ENCODE measurements around the gene HIVEP2. TPM values are rescaled to one million over a fixed set of nuclear protein-coding genes. Genes with fewer than 3 reads are reported as not detected.

Gene HIVEP2
- polyA plus RNA-seq, 3 donors from 2014 or later = 0.13 to 4.6 (median 1.5) TPM

DNA sequence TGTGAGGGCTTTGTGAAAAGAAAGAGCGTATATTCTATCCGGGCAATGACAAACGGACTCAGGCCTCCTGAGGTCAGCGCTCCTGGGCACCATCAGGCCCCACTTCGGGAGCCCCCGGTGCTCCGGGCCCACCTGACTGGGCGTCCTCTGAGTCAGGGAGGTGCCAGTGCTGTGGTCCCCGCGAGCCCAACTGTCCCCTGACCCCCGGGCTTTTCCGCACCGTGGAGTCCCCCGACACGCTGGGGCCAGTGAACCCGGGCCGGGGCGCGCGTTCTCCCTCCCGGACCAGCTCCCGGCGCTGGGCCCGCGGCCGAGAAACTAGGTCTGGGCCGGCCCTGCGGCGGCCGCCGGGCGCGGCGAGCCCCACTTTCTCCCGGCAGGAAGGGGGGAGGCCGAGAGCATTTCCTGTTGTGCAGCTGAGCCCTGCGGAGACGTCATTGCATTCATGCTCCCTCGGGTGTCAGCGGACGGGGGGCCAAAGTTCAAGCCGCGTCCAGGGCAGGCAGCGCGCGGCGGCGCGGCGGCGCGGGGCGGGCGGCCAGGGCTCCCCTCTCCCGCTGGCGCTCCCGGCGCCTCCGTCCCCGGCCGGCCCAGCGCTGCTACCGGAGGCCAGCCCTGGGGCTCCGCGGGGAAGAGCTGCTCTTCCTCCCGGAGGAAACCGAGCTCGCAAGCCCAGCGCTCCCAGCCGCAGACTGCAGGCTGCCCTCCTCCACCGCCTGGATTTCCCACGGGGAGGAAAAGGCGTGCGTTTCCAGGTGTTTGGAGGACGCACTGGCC is 18.3 kb downstream of the HIVEP2 start:
- Mint-ChIP-seq H3K36me3 (peaks cover 0 to 5% (median 0%) of the 10 kb centered on the region in 3 donors), H3K4me1 (peaks cover 33 to 56% of the 10 kb centered on the region in 2 donors), H3K4me3 (peak overlapping the region; percentile 85 to 99 (median 93)), H3K27ac (peak overlapping the region; percentile 92 to 99 (median 98)), H3K9me3 (no peaks in the 10 kb centered on the region), H3K27me3 (ENCODE audit: low read depth in 3 of 3) (peaks cover 0 to 9% (median 7%) of the 10 kb centered on the region in 3 donors)
- peak; percentile 86 to 89 (median 88) for DNase-seq

- Mint-ChIP-seq H3K27ac (peak overlapping the region; percentile 92 to 99 (median 98)), H3K4me1 (peaks cover 33 to 52% of the 10 kb centered on the region in 2 donors), H3K36me3 (peaks cover 0 to 5% (median 0%) of the 10 kb centered on the region in 3 donors), H3K4me3 (peak overlapping the region; percentile 84 to 93 (median 90)), H3K9me3 (no peaks in the 10 kb centered on the region), H3K27me3 (ENCODE audit: low read depth in 3 of 3) (peaks cover 0 to 9% (median 7%) of the 10 kb centered on the region in 3 donors)
- no peak for DNase-seq
These were observed 18.8 kb downstream of the HIVEP2 start for GRCh38 chr6:142926177-142926493.

GRCh38 chr6:142925575-142926110 is 19.3 kb downstream of the HIVEP2 start:
- peaks cover 0 to 10% (median 7%) of the 10 kb centered on the region in 3 donors for H3K27me3 Mint-ChIP-seq (ENCODE audit: low read depth in 3 of 3)
- peak overlapping the region; percentile 58 to 93 (median 84) for H3K4me3 Mint-ChIP-seq
- no peak for DNase-seq
- H3K4me1 Mint-ChIP-seq = peaks cover 33 to 52% of the 10 kb centered on the region in 2 donors
- H3K36me3 Mint-ChIP-seq = peaks cover 0 to 5% (median 0%) of the 10 kb centered on the region in 3 donors
- no peaks in the 10 kb centered on the region for H3K9me3 Mint-ChIP-seq
- H3K27ac Mint-ChIP-seq = peak overlapping the region; percentile 72 to 99 (median 98)

- peaks cover 27 to 37% of the 10 kb centered on the region in 2 donors for H3K4me1 Mint-ChIP-seq
- H3K4me3 Mint-ChIP-seq = no peak overlapping the region
- peaks cover 0 to 5% (median 0%) of the 10 kb centered on the region in 3 donors for H3K36me3 Mint-ChIP-seq
- peaks cover 0 to 7% (median 1%) of the 10 kb centered on the region in 3 donors for H3K27me3 Mint-ChIP-seq (ENCODE audit: low read depth in 3 of 3)
- DNase-seq = no peak
- no peaks in the 10 kb centered on the region for H3K9me3 Mint-ChIP-seq
- H3K27ac Mint-ChIP-seq = no peak overlapping the region
These were observed 26.5 kb downstream of the HIVEP2 start for GRCh38 chr6:142918339-142919042.

DNA sequence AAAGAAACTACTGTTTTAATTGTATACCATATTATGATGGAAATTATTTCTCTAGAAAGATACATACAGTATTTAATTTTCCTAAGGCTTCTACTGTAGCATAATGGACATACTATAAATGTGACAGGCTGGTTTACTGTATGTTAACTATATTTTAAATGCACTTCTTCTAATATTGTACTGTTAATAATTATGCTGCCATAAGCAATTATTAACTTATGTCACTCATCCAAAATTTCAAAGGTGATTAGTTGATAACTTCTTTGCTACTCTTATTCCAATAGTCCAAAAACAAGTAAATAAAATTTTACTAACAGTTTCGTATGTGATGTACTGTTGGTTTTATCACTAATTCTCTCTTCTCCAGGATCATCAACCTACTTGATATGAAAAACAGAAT is 28.1 kb downstream of the HIVEP2 start:
- DNase-seq = no peak
- Mint-ChIP-seq H3K27ac (peak overlapping the region in 1 of 6 donors; percentile 80), H3K4me3 (no peak overlapping the region), H3K27me3 (ENCODE audit: low read depth in 3 of 3) (peaks cover 0 to 7% (median 1%) of the 10 kb centered on the region in 3 donors), H3K4me1 (peaks cover 40 to 50% of the 10 kb centered on the region in 2 donors), H3K9me3 (peaks cover 0 to 2% (median 0%) of the 10 kb centered on the region in 6 donors), H3K36me3 (peaks cover 0 to 2% (median 0%) of the 10 kb centered on the region in 3 donors)

GRCh38 chr6:142914937-142915697 is 29.9 kb downstream of the HIVEP2 start:
- H3K27me3 Mint-ChIP-seq (ENCODE audit: low read depth in 3 of 3) = peaks cover 0 to 6% (median 3%) of the 10 kb centered on the region in 3 donors
- peak overlapping the region; percentile 1 to 42 (median 30) for H3K4me3 Mint-ChIP-seq
- H3K4me1 Mint-ChIP-seq = peaks cover 40 to 50% of the 10 kb centered on the region in 2 donors

GRCh38 chr6:142914369-142914768 is 30.6 kb downstream of the HIVEP2 start:
- H3K36me3 Mint-ChIP-seq = no peaks in the 10 kb centered on the region
- DNase-seq = no peak
- H3K4me3 Mint-ChIP-seq = peak overlapping the region in 1 of 5 donors; percentile 17
- peaks cover 0 to 6% (median 4%) of the 10 kb centered on the region in 3 donors for H3K27me3 Mint-ChIP-seq (ENCODE audit: low read depth in 3 of 3)
- peak overlapping the region in 1 of 6 donors; percentile 87 for H3K27ac Mint-ChIP-seq
- H3K9me3 Mint-ChIP-seq = peaks cover 0 to 2% (median 0%) of the 10 kb centered on the region in 6 donors
- peaks cover 40 to 49% of the 10 kb centered on the region in 2 donors for H3K4me1 Mint-ChIP-seq

More at GRCh38 chr6:142914937-142915697, 29.9 kb downstream of the HIVEP2 start:
- H3K9me3 Mint-ChIP-seq = peaks cover 0 to 2% (median 0%) of the 10 kb centered on the region in 6 donors
- DNase-seq = peak; percentile 56 to 66 (median 59)
- peak overlapping the region; percentile 28 to 85 (median 78) for H3K27ac Mint-ChIP-seq
- H3K36me3 Mint-ChIP-seq = no peaks in the 10 kb centered on the region

- peak; percentile 62 to 76 (median 71) for DNase-seq
- peak overlapping the region; percentile 87 to 98 (median 95) for H3K27ac Mint-ChIP-seq
- no peaks in the 10 kb centered on the region for H3K36me3 Mint-ChIP-seq
- peak overlapping the region; percentile 73 to 92 (median 78) for H3K4me3 Mint-ChIP-seq
- peaks cover 0 to 2% (median 0%) of the 10 kb centered on the region in 6 donors for H3K9me3 Mint-ChIP-seq
- H3K27me3 Mint-ChIP-seq (ENCODE audit: low read depth in 3 of 3) = peaks cover 0 to 4% (median 2%) of the 10 kb centered on the region in 3 donors
- H3K4me1 Mint-ChIP-seq = peaks cover 40 to 44% of the 10 kb centered on the region in 2 donors
These were observed 31.4 kb downstream of the HIVEP2 start for GRCh38 chr6:142913511-142914047.

- H3K27ac Mint-ChIP-seq = peak overlapping the region; percentile 87 to 98 (median 95)
- DNase-seq = peak in 1 of 3 donors; percentile 19
- peaks cover 0 to 4% (median 2%) of the 10 kb centered on the region in 3 donors for H3K27me3 Mint-ChIP-seq (ENCODE audit: low read depth in 3 of 3)
- H3K9me3 Mint-ChIP-seq = peaks cover 0 to 2% (median 0%) of the 10 kb centered on the region in 6 donors
- peaks cover 0 to 2% (median 0%) of the 10 kb centered on the region in 3 donors for H3K36me3 Mint-ChIP-seq
- peak overlapping the region; percentile 73 to 92 (median 78) for H3K4me3 Mint-ChIP-seq
- peaks cover 43 to 46% of the 10 kb centered on the region in 2 donors for H3K4me1 Mint-ChIP-seq
These were observed 31.9 kb downstream of the HIVEP2 start for GRCh38 chr6:142913036-142913510.

- no peak for DNase-seq
- H3K4me3 Mint-ChIP-seq = no peak overlapping the region
- H3K9me3 Mint-ChIP-seq = peaks cover 0 to 2% (median 0%) of the 10 kb centered on the region in 6 donors
- H3K4me1 Mint-ChIP-seq = peaks cover 52 to 56% of the 10 kb centered on the region in 2 donors
- H3K27me3 Mint-ChIP-seq (ENCODE audit: low read depth in 3 of 3) = peaks cover 0 to 5% (median 2%) of the 10 kb centered on the region in 3 donors
- peak overlapping the region in 5 of 6 donors; percentile 18 to 98 (median 94) for H3K27ac Mint-ChIP-seq
- peaks cover 0 to 4% (median 0%) of the 10 kb centered on the region in 3 donors for H3K36me3 Mint-ChIP-seq
These were observed 32.9 kb downstream of the HIVEP2 start for GRCh38 chr6:142912125-142912524.

- peaks cover 0 to 5% (median 2%) of the 10 kb centered on the region in 3 donors for H3K27me3 Mint-ChIP-seq (ENCODE audit: low read depth in 3 of 3)
- DNase-seq = no peak
- H3K9me3 Mint-ChIP-seq = peaks cover 0 to 2% (median 0%) of the 10 kb centered on the region in 6 donors
- peaks cover 0 to 4% (median 0%) of the 10 kb centered on the region in 3 donors for H3K36me3 Mint-ChIP-seq
- H3K4me1 Mint-ChIP-seq = peaks cover 58 to 60% of the 10 kb centered on the region in 2 donors
- no peak overlapping the region for H3K4me3 Mint-ChIP-seq
- H3K27ac Mint-ChIP-seq = peak overlapping the region in 1 of 6 donors; percentile 14
These were observed 33.5 kb downstream of the HIVEP2 start for GRCh38 chr6:142911430-142911829.

GRCh38 chr6:142909686-142910085 is 35.3 kb downstream of the HIVEP2 start:
- no peak for DNase-seq
- peaks cover 0 to 4% (median 0%) of the 10 kb centered on the region in 3 donors for H3K36me3 Mint-ChIP-seq
- peaks cover 0 to 2% (median 0%) of the 10 kb centered on the region in 6 donors for H3K9me3 Mint-ChIP-seq
- no peak overlapping the region for H3K4me3 Mint-ChIP-seq
- H3K4me1 Mint-ChIP-seq = peaks cover 40 to 49% of the 10 kb centered on the region in 2 donors
- peak overlapping the region in 1 of 6 donors; percentile 42 for H3K27ac Mint-ChIP-seq
- H3K27me3 Mint-ChIP-seq (ENCODE audit: low read depth in 3 of 3) = peaks cover 0 to 2% (median 1%) of the 10 kb centered on the region in 3 donors
